Loucy (cell line): ENCODE measurements around the gene C3orf80.

ENCODE experiments used
- H2AFZ ChIP-seq: fragments of 200-600 bp; sonication (generic); 2 replicates; pipeline ENCODE4 v1.6.0; 2016; ENCODE audit warnings: antibody characterized with exemption, mild to moderate bottlenecking, low read length, moderate library complexity
- H3F3A ChIP-seq: fragments of 200-600 bp; 2 replicates; pipeline ENCODE4 v1.6.0; 2016; ENCODE audit warnings: antibody characterized with exemption, low read depth, mild to moderate bottlenecking
- H3K27me3 ChIP-seq: fragments of 200-600 bp; sonication (generic); 2 replicates; pipeline ENCODE4 v1.6.1; 2014; ENCODE audit warnings: low read length, mild to moderate bottlenecking; ENCODE audit not compliant: insufficient read depth, poor library complexity, severe bottlenecking
- H3K36me3 ChIP-seq: fragments of 200-600 bp; sonication (generic); 2 replicates; pipeline ENCODE4 v1.6.1; 2016; ENCODE audit warnings: low read length; ENCODE audit not compliant: insufficient read depth
- H3K4me1 ChIP-seq: fragments of 200-600 bp; sonication (generic); 2 replicates; pipeline ENCODE4 v1.5.1; 2014; ENCODE audit warnings: low read length, mild to moderate bottlenecking; ENCODE audit not compliant: insufficient read depth, poor library complexity, severe bottlenecking
- H3K4me2 ChIP-seq: fragments of 200-600 bp; sonication (generic); 2 replicates; pipeline ENCODE4 v1.6.0; 2014; ENCODE audit warnings: antibody characterized with exemption, low read length, low read depth, mild to moderate bottlenecking; ENCODE audit not compliant: poor library complexity, severe bottlenecking
- H3K4me3 ChIP-seq: fragments of 200-600 bp; sonication (generic); 2 replicates; pipeline ENCODE4 v1.5.1; 2014; ENCODE audit warnings: low read length, mild to moderate bottlenecking, mixed read lengths; ENCODE audit not compliant: poor library complexity, severe bottlenecking
- H3K79me2 ChIP-seq: fragments of 200-600 bp; sonication (generic); 2 replicates; pipeline ENCODE4 v1.6.1; 2014; ENCODE audit warnings: low read length; ENCODE audit not compliant: insufficient read depth
- H3K9ac ChIP-seq: fragments of 200-600 bp; sonication (generic); 2 replicates; pipeline ENCODE4 v1.6.0; 2014; ENCODE audit warnings: mild to moderate bottlenecking, low read depth, low read length, moderate library complexity; ENCODE audit not compliant: poor library complexity, severe bottlenecking
- H3K9me2 ChIP-seq: fragments of 200-600 bp; sonication (generic); replicated peaks from 2 replicates; pipeline ENCODE4 v1.6.1; 2016; ENCODE audit warnings: low read depth, low read length, mixed read lengths
- H3K9me3 ChIP-seq: fragments of 200-600 bp; sonication (generic); 2 replicates; pipeline ENCODE4 v1.6.1; 2014; ENCODE audit warnings: mild to moderate bottlenecking, antibody characterized with exemption, low read length, low read depth; ENCODE audit not compliant: insufficient read depth
- H4K20me1 ChIP-seq: fragments of 200-600 bp; sonication (generic); 2 replicates; pipeline ENCODE4 v1.6.0; 2014; ENCODE audit warnings: antibody characterized with exemption, low read length, mild to moderate bottlenecking; ENCODE audit not compliant: insufficient read depth, poor library complexity, severe bottlenecking
- EZH2phosphoT487 ChIP-seq: fragments of 200-600 bp; IDR thresholded peaks from 2 replicates; pipeline ENCODE4 v1.6.1; 2018; ENCODE audit warnings: antibody characterized with exemption, mild to moderate bottlenecking, moderate library complexity, borderline replicate concordance
- TF ChIP-seq, protein P1 (sequence below): fragments of 200-600 bp; sonication (generic); conservative IDR thresholded peaks from 2 replicates; pipeline ENCODE4 v1.5.1; 2014; ENCODE audit warnings: mild to moderate bottlenecking, antibody characterized with exemption, low read length

C3orf80 gene

DNA sequence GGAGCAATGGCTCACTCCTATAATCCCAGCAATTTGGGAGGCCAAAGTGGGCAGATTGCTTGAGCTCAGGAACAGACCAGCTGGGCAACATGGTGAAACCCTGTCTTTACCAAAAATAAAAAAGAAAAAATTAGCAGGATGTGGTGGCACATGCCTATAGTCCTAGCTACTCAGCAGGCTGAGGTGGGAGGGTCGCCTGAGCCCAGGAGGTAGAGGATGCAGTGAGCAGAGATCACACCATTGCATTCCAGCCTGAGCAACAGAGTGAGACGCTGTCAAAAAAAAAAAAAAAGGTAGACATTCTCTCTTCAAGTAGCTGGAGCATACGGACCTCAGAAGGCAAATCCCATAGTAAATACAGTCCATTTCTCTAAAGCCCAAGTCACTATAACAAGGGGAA, 7.1 kb upstream of the C3orf80 start:
- H3K9me3 ChIP-seq, result no peaks in the 10 kb centered on the region
- no peaks in the 10 kb centered on the region for H3K9me2 ChIP-seq
- H3K79me2 ChIP-seq, result no peaks in the 10 kb centered on the region
- no peaks in the 10 kb centered on the region for H3F3A ChIP-seq
- no peak overlapping the region for H3K4me2 ChIP-seq
- H3K36me3 ChIP-seq, result no peaks in the 10 kb centered on the region
- H3K9ac ChIP-seq, result no peak overlapping the region
- no peak overlapping the region for H3K4me3 ChIP-seq
- H2AFZ ChIP-seq, result no peak overlapping the region
- H4K20me1 ChIP-seq, result no peaks in the 10 kb centered on the region
- no peaks in the 10 kb centered on the region for H3K4me1 ChIP-seq
- no peaks in the 10 kb centered on the region for H3K27me3 ChIP-seq
- TF ChIP-seq, protein P1, sequence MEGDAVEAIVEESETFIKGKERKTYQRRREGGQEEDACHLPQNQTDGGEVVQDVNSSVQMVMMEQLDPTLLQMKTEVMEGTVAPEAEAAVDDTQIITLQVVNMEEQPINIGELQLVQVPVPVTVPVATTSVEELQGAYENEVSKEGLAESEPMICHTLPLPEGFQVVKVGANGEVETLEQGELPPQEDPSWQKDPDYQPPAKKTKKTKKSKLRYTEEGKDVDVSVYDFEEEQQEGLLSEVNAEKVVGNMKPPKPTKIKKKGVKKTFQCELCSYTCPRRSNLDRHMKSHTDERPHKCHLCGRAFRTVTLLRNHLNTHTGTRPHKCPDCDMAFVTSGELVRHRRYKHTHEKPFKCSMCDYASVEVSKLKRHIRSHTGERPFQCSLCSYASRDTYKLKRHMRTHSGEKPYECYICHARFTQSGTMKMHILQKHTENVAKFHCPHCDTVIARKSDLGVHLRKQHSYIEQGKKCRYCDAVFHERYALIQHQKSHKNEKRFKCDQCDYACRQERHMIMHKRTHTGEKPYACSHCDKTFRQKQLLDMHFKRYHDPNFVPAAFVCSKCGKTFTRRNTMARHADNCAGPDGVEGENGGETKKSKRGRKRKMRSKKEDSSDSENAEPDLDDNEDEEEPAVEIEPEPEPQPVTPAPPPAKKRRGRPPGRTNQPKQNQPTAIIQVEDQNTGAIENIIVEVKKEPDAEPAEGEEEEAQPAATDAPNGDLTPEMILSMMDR, result no peak
- TF ChIP-seq EZH2phosphoT487, result no peak

DNA sequence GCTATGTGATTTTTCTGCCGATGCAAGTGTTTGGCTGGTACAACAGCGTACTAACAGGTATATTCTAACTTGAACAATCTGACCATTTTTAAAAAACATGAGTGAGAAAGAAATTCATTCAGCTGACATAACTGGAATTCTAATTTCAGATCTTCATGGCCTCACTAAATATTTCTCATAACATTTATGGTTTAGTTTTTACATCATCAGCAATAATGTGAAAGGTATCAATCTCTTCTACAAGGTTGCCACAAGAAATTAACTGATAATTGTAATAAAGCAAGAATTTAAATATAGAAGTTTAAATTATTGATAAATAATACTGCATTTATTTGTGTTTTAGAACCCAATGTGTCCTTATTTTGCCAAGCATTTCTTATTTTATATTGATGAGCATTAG, 5.2 kb upstream of the C3orf80 start:
- Histone ChIP-seq H3K4me2 (no peak overlapping the region), H3K9me3 (no peaks in the 10 kb centered on the region), H3K79me2 (no peaks in the 10 kb centered on the region), H2AFZ (no peak overlapping the region), H3K9ac (no peak overlapping the region), H3K36me3 (no peaks in the 10 kb centered on the region), H3K9me2 (no peaks in the 10 kb centered on the region), H4K20me1 (no peaks in the 10 kb centered on the region), H3K4me1 (no peaks in the 10 kb centered on the region), H3F3A (no peaks in the 10 kb centered on the region), H3K27me3 (no peaks in the 10 kb centered on the region), H3K4me3 (no peak overlapping the region)
- no peak for TF ChIP-seq EZH2phosphoT487
- TF ChIP-seq, protein P1, result no peak

DNA sequence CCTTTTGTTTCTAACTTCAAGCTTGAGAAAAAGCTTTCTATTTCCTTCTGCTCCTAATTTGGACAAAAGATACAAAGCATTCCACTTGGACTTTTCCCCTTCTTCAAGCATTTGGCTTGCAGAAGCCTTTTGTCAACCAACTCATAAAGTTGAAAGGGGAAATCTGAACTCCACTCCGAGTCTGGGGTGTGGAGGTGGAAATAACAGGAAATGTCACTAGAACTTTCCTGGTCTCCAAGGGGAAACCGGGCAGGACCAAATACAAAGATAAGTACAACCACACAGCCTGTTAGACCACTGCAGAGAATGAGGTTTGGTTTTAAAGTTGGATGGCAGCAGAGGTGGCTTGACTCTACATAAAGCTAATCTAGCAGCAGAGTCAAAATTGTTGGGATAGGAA, 4.2 kb upstream of the C3orf80 start:
- Histone ChIP-seq H3K79me2 (no peaks in the 10 kb centered on the region), H4K20me1 (no peaks in the 10 kb centered on the region), H3K9me2 (no peaks in the 10 kb centered on the region), H3K4me2 (no peak overlapping the region), H3K9ac (no peak overlapping the region), H3K4me1 (no peaks in the 10 kb centered on the region), H3K4me3 (no peak overlapping the region), H3F3A (no peaks in the 10 kb centered on the region), H3K9me3 (no peaks in the 10 kb centered on the region), H2AFZ (no peak overlapping the region), H3K36me3 (no peaks in the 10 kb centered on the region), H3K27me3 (no peaks in the 10 kb centered on the region)
- TF ChIP-seq EZH2phosphoT487, result no peak
- TF ChIP-seq, protein P1, result no peak
